Psoas muscle (tissue), 8 donors: ENCODE data around the gene IRS1. TPM values are rescaled to one million over a fixed set of nuclear protein-coding genes. Genes with fewer than 3 reads are reported as not detected.

Experiments used
- ATAC-seq, 4 donors: fragments of 200-7000 bp; cut with Tn5 transposase; one replicate each; pipeline ENCODE4 v1.9.1; 2020; ENCODE audit warnings: moderate library complexity in 3 of 4, mild to moderate bottlenecking in 2 of 4
- DNase-seq, 2 donors: peaks; one replicate each; pipeline ENCODE4 v3.0.0-alpha.2; 2020
- H3K27ac ChIP-seq: fragments of 200-600 bp; one replicate; pipeline ENCODE4 v1.8.0; 2022
- H3K27me3 ChIP-seq, 3 donors: fragments of 200-600 bp in 1 of 3; one replicate each; pipeline versions ENCODE4 v1.6.1 to v1.8.0; 2013 to 2022; ENCODE audit warnings: low read length in 2 of 3, mild to moderate bottlenecking in 2 of 3, moderate library complexity in 1 of 3; ENCODE audit not compliant: insufficient read depth in 3 of 3
- H3K36me3 ChIP-seq, 2 donors: fragments of 200-600 bp in 1 of 2; one replicate each; pipeline versions ENCODE4 v1.6.1 to v1.8.0; 2013 to 2022; ENCODE audit warnings: low read depth in 1 of 2, mild to moderate bottlenecking in 1 of 2, moderate library complexity in 1 of 2; ENCODE audit not compliant: insufficient read depth in 1 of 2
- H3K4me1 ChIP-seq: fragments of 200-600 bp; one replicate; pipeline ENCODE4 v1.8.0; 2022
- H3K4me3 ChIP-seq: fragments of 200-600 bp; one replicate; pipeline ENCODE4 v1.8.0; 2022; ENCODE audit warnings: mild to moderate bottlenecking
- H3K9me3 ChIP-seq: fragments of 200-600 bp; one replicate; pipeline ENCODE4 v1.8.0; 2022
- CTCF ChIP-seq: fragments of 200-600 bp; IDR thresholded peaks from one replicate; pipeline ENCODE4 v1.8.0; 2022; ENCODE audit warnings: antibody characterized with exemption
- WGBS, 3 donors: extraction: QIAGEN DNeasy Blood & Tissue Kit; methylation state at CpG; one replicate each; pipeline versions ENCODE4 v1.1.6 to v1.1.7; 2013; 5-methylcytosine and 5-hydroxymethylcytosine counted together
- intact Hi-C, 2 donors: fragments of 100-400 bp; cut with DNase I; formaldehyde crosslinking; loops; one replicate each; pipeline versions ENCODE4 v1.11.0 to v1.14.2; 2022
- polyA plus RNA-seq, 3 donors: library from polyadenylated mRNA; stranded (reverse); fragments of 200-250 nt; gene quantifications; one replicate each; pipeline ENCODE4 v1.2.3, GENCODE V29; 2013
- total RNA-seq, 4 donors: library from RNA; stranded (reverse); fragmentation: NEBNext Ultra II Directional in 2 of 4; extraction: Animal tissue kit (Norgen Biotek cat#: 25700) in 2 of 4; gene quantifications; one replicate each; pipeline versions ENCODE4 v1.2.1 to v1.2.4, GENCODE V29; 2021 to 2023
- donor health status: healthy with polysubstance abuse.
- donor health status: DM: no; HTN: no; CAD: no; lungs with moderate emphysema.
- donor health status: Bipolar disorder and iron deficiency.
- donor health status: healthy.
- donor health status: DM: yes; HTN: yes; CAD: no.
- donor health status: DM: no; HTN: no; CAD: no.
- donor health status: DM: no; HTN: no; CAD: no.
- donor health status: DM: yes; HTN: yes; CAD: no.

Gene IRS1
- total and polyA plus RNA-seq, 7 donors, result 2.5 to 21.0 (median 11.9) TPM

GRCh38 chr2:226790431-226790830, 9.2 kb downstream of the IRS1 start:
- ATAC-seq (no peak), DNase-seq (no peak)
- intact Hi-C loops, result loop anchor here in 1 of 2 donors (5.0 to 10.0 kb wide), 4 partner anchors 38 to 636 kb away; no protein-coding TSS in a partner anchor
- no peaks in the 10 kb centered on the region for H3K9me3 ChIP-seq
- no peak for TF ChIP-seq CTCF
- peak overlapping the region; percentile 89 for H3K4me3 ChIP-seq
- H3K27ac ChIP-seq, result peak overlapping the region; percentile 99
- no peaks in the 10 kb centered on the region for H3K36me3 ChIP-seq
- no peaks in the 10 kb centered on the region for H3K27me3 ChIP-seq
- 27 to 43% (median 35%) methylated on average over 2 of the region's 2 CpGs for WGBS, 3 donors
- H3K4me1 ChIP-seq, result peaks cover 70% of the 10 kb centered on the region

GRCh38 chr2:226790011-226790410, 9.6 kb downstream of the IRS1 start:
- ATAC-seq (no peak), DNase-seq (no peak)
- WGBS, 3 donors, result 27 to 57% (median 56%) methylated on average over 1 of the region's 1 CpG
- TF ChIP-seq CTCF, result no peak
- no peaks in the 10 kb centered on the region for H3K9me3 ChIP-seq
- no peaks in the 10 kb centered on the region for H3K36me3 ChIP-seq
- intact Hi-C loops, result loop anchor here in 1 of 2 donors (5.0 to 10.0 kb wide), 4 partner anchors 38 to 635 kb away; no protein-coding TSS in a partner anchor
- H3K4me3 ChIP-seq, result no peak overlapping the region
- H3K27ac ChIP-seq, result peak overlapping the region; percentile 99
- H3K27me3 ChIP-seq, result no peaks in the 10 kb centered on the region
- peaks cover 65% of the 10 kb centered on the region for H3K4me1 ChIP-seq

GRCh38 chr2:226788881-226789490, 10.6 kb downstream of the IRS1 start:
- peak overlapping the region; percentile 99 for H3K27ac ChIP-seq
- no peaks in the 10 kb centered on the region for H3K27me3 ChIP-seq
- WGBS, 3 donors, result 31 to 40% (median 36%) methylated on average over 3 of the region's 3 CpGs
- peaks cover 56% of the 10 kb centered on the region for H3K4me1 ChIP-seq
- H3K4me3 ChIP-seq, result no peak overlapping the region
- intact Hi-C loops, result no loop called here
- no peaks in the 10 kb centered on the region for H3K36me3 ChIP-seq
- H3K9me3 ChIP-seq, result no peaks in the 10 kb centered on the region
- DNase-seq, result no peak
- TF ChIP-seq CTCF, result no peak
- ATAC-seq, result no peak

- no peaks in the 10 kb centered on the region for H3K9me3 ChIP-seq
- H3K27ac ChIP-seq, result peak overlapping the region; percentile 99
- no peak for TF ChIP-seq CTCF
- H3K4me3 ChIP-seq, result no peak overlapping the region
- peaks cover 47% of the 10 kb centered on the region for H3K4me1 ChIP-seq
- intact Hi-C loops, result no loop called here
- ATAC-seq (no peak), DNase-seq (no peak)
- H3K27me3 ChIP-seq, result no peaks in the 10 kb centered on the region
- no peaks in the 10 kb centered on the region for H3K36me3 ChIP-seq
Observed at GRCh38 chr2:226788064-226788463, 11.6 kb downstream of the IRS1 start.

GRCh38 chr2:226783885-226784284, 15.7 kb downstream of the IRS1 start:
- ATAC-seq, result peak in 1 of 4 donors; percentile 19
- Histone ChIP-seq H3K27me3 (no peaks in the 10 kb centered on the region), H3K4me3 (no peak overlapping the region), H3K27ac (peak overlapping the region; percentile 11), H3K9me3 (no peaks in the 10 kb centered on the region), H3K36me3 (no peaks in the 10 kb centered on the region), H3K4me1 (peaks cover 43% of the 10 kb centered on the region)
- 62 to 92% (median 71%) methylated on average over 2 of the region's 2 CpGs for WGBS, 3 donors
- intact Hi-C loops, result no loop called here
- TF ChIP-seq CTCF, result no peak
- DNase-seq, result no peak
